GM21723 (cell line): ENCODE results near the gene PLP2.

Experiments
- ATAC-seq: cut with Tn5 transposase; IDR thresholded peaks from one replicate; pipeline ENCODE4 v1.9.1; 2021; ENCODE audit warnings: mild to moderate bottlenecking, moderate library complexity; ENCODE audit not compliant: unreplicated experiment

Gene PLP2

GRCh38 chrX:49186125-49187027, 14.7 kb downstream of the PLP2 start, which contains the start of gene PRICKLE3:
TSS of gene PRICKLE3 (minus strand) at chrX:49186373. CDS start at chrX:49186297, 76 bp downstream.
- peak; percentile 31 for ATAC-seq

GRCh38 chrX:49187028-49187394, 15.3 kb downstream of the PLP2 start:
- ATAC-seq: no peak

- no peak for ATAC-seq
Measured at GRCh38 chrX:49187526-49187925, 15.8 kb downstream of the PLP2 start.

- no peak for ATAC-seq
Measured at GRCh38 chrX:49188468-49189076, 16.9 kb downstream of the PLP2 start.

GRCh38 chrX:49189606-49190005, 17.9 kb downstream of the PLP2 start:
- ATAC-seq: no peak

- ATAC-seq: peak; percentile 84
Measured at GRCh38 chrX:49190821-49191573, 19.3 kb downstream of the PLP2 start.

GRCh38 chrX:49191574-49192011, 19.9 kb downstream of the PLP2 start:
- ATAC-seq: peak; percentile 3

- ATAC-seq: no peak
Measured at GRCh38 chrX:49192722-49193328, 21.1 kb downstream of the PLP2 start.

- ATAC-seq: no peak
Measured at GRCh38 chrX:49193542-49193964, 21.9 kb downstream of the PLP2 start.

- no peak for ATAC-seq
Measured at GRCh38 chrX:49197543-49198087, 25.9 kb downstream of the PLP2 start.

- ATAC-seq: no peak
Measured at GRCh38 chrX:49198540-49199314, 27.0 kb downstream of the PLP2 start.

- no peak for ATAC-seq
Measured at GRCh38 chrX:49199315-49199595, 27.6 kb downstream of the PLP2 start.

- ATAC-seq: peak; percentile 89
Measured at GRCh38 chrX:49199906-49200771, 28.4 kb downstream of the PLP2 start, which contains the start of gene SYP. TSS of gene SYP (minus strand) at chrX:49200193. CDS start at chrX:49200186, 7 bp downstream.

GRCh38 chrX:49202022-49202421, 30.3 kb downstream of the PLP2 start:
- ATAC-seq: no peak

GRCh38 chrX:49203536-49203935, 31.8 kb downstream of the PLP2 start:
- ATAC-seq: no peak

- no peak for ATAC-seq
Measured at GRCh38 chrX:49204017-49204416, 32.3 kb downstream of the PLP2 start.

GRCh38 chrX:49204709-49205108, 33.0 kb downstream of the PLP2 start:
- no peak for ATAC-seq

GRCh38 chrX:49205443-49205842, 33.7 kb downstream of the PLP2 start:
- no peak for ATAC-seq

GRCh38 chrX:49206543-49206942, 34.8 kb downstream of the PLP2 start:
- no peak for ATAC-seq
